D721Med (cell line): Measurements from ENCODE around the gene HRCT1.

ENCODE experiments used
- DNase-seq: peaks from one replicate; pipeline ENCODE4 v3.0.0; 2011; ENCODE audit warnings: low spot score; ENCODE audit not compliant: insufficient read length
- FAIRE-seq: peaks from 2 replicates; lab custom pipeline; 2011; peaks lifted over from hg19 to GRCh38; lab: Jason Lieb, UNC
- TF ChIP-seq, protein P1 (sequence below): IDR thresholded peaks from 2 replicates; pipeline ENCODE4 v1.5.1; 2012; ENCODE audit warnings: mild to moderate bottlenecking, control low read depth; ENCODE audit not compliant: insufficient read depth; ENCODE audit errors: missing control alignments

HRCT1 gene

DNA sequence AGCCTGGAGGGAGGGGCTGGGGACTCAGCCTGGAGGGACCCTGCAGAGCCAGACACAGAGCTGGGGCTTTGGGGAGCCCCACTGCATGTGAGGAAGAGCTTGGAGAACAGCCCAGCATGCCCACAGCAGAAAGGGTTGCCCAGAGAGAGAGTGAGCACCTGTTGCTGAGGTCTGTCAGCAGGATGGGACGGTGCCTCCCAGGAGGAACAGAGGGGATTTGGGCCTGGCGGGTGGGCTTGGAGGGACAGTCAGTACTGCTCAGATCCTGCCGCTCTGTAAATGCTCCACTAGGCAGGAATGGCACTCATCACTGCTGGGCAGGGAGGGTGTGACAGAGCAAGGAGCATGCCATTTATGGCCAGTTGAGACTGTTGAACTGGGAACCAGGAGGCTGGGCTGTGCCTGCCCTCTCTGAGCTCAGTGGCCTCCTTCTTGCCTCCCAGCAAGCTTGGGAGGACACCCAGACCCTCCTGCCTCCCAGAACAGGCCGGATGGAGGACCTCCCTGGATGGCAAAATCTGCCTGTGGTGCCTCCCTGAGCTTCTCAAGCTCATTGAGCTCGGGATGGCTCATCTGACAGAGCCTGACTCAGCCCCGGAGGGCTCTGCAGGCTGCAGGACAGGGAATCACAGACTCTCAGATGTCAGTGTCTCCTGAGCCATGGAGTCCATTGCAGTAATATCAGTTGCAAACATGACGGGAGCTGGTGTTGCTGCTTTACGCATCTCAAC, 786 bp upstream of the HRCT1 start:
- TF ChIP-seq, protein P1, sequence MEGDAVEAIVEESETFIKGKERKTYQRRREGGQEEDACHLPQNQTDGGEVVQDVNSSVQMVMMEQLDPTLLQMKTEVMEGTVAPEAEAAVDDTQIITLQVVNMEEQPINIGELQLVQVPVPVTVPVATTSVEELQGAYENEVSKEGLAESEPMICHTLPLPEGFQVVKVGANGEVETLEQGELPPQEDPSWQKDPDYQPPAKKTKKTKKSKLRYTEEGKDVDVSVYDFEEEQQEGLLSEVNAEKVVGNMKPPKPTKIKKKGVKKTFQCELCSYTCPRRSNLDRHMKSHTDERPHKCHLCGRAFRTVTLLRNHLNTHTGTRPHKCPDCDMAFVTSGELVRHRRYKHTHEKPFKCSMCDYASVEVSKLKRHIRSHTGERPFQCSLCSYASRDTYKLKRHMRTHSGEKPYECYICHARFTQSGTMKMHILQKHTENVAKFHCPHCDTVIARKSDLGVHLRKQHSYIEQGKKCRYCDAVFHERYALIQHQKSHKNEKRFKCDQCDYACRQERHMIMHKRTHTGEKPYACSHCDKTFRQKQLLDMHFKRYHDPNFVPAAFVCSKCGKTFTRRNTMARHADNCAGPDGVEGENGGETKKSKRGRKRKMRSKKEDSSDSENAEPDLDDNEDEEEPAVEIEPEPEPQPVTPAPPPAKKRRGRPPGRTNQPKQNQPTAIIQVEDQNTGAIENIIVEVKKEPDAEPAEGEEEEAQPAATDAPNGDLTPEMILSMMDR: no peak
- no peak for FAIRE-seq
- no peak for DNase-seq

DNA sequence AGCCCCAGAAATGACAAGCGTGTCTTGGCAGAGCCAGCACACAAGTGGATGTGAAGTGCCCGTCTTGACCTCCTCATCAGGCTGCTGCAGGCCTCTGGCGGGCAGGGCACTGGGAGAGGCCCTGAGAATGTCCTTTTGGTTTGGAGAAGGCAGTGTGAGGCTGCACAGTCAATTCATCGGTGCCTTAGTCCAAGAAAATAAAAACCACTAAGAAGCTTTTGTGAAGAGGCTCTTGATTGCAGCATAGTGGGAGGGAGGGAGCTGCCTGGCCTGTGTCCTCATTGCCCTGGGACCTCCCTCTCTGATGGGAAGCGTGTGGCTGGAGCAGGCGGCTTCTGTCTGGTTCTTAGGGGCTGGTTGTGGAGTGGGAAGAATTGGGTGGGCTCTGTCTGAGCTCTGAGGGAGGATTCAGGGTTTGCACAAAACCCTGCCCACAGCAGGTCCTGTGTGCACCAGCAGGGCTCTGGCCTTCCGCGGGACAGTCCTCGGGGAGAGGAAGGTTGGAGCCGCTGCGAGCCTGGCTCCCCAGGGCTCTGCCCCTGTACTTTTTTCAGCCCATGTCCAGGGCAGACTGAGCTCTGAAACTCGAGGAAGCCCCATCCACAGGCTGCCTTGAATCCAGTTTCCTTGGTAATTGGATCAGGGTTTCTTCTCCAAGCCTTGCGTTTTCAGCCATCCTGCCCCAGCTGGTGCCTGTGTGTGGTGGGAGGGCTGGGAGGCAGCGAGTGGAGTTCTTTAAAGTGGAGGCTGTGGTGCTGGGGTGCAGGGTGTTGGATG, 1.1 kb downstream of the HRCT1 start:
- TF ChIP-seq, protein P1: no peak
- no peak for DNase-seq
- no peak for FAIRE-seq

DNA sequence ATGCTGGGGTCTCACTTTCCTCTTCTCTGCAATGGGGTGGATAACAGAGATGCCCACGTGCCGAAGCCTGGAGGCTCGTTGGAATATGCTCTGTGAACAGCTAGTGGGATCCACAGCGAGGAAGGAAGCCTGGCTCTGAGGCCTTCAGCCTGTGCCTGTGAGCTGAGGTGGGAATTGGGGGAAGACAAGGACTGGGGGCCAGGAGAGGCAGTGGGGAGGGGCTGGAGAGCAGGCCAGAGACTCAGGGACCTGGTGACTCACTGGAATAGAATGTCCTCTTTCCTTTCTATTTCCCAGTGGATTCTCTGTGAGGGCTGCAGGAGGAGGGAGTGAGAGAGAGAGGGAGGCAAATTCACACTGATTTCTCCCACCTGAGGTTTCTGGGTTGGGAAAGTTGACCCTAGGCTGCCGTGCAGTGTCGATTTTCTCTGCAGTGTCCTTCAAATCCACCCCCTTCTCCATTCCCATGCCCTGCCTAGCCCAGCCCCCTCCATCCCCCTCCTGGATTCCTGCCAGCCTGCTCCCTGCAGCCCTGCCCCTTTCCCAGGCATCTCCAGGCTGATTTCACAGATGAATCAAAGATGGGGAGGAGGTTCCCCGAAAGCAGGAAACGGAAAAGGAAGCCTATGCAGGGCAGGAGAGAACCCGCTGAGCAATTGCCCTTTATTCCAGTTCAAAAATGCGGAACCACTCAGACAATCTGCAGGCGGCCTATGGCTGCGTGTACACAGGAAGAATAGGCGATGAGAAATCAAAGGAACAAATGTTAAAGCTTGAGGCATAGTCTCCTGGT, 1.9 kb downstream of the HRCT1 start:
- TF ChIP-seq, protein P1: no peak
- no peak for DNase-seq
- FAIRE-seq: no peak

DNA sequence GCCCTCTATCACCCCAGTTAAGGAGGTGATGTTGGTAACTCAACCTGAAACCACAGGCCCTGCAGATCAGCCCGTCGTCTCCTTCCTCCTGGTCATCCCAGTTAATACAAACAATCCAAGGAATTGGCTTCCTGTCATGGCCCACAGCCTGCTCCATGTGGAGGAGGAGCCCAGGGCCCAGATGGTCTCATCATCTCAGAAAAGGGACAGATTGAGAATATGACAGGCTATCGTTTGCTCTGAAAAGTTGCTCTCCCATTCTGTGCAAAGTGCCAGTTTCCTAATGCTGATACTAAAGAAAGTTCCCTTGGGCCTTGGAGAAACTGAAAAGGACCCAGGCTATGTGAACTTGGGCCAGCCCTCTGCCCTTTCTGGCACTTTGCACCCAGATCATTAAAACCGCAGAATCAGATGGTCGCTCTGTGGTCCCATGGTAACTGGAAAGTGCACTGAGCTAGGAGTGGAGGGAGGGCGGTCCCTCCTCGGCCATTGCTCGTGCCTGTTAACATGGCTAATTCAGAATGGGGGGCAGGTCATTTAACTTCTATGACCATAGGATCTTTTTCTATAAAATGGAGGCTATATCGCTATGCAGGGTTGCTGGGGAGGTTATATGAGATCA, 2.6 kb downstream of the HRCT1 start:
- TF ChIP-seq, protein P1: no peak
- FAIRE-seq (no peak), DNase-seq (no peak)

DNA sequence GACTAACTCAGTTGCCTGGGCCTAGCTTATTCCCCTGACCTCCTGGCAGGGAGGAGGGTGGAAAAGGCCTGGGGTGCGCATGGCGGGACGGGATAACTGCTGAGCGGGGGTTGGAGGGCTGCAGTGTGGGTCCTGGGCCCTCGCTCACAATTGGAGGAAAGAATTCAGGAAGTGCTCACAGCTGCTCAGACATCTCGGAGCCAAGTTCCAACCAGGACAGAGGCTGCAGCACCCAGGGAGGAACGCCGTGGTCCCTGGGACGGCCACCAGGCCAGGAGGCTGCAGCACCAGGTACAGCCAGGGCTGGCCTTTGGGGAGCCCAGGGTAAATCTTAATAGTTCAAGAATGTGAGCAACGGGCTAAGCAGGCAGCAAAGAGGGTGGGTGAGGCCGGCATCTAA, 3.3 kb downstream of the HRCT1 start, which contains the start of gene SPAAR:
SPAAR (plus strand) TSS at position 217 of the 400 bp plus-strand sequence. CDS start 974 bp downstream, outside the sequence.
- TF ChIP-seq, protein P1: no peak
- DNase-seq: no peak
- FAIRE-seq: no peak

DNA sequence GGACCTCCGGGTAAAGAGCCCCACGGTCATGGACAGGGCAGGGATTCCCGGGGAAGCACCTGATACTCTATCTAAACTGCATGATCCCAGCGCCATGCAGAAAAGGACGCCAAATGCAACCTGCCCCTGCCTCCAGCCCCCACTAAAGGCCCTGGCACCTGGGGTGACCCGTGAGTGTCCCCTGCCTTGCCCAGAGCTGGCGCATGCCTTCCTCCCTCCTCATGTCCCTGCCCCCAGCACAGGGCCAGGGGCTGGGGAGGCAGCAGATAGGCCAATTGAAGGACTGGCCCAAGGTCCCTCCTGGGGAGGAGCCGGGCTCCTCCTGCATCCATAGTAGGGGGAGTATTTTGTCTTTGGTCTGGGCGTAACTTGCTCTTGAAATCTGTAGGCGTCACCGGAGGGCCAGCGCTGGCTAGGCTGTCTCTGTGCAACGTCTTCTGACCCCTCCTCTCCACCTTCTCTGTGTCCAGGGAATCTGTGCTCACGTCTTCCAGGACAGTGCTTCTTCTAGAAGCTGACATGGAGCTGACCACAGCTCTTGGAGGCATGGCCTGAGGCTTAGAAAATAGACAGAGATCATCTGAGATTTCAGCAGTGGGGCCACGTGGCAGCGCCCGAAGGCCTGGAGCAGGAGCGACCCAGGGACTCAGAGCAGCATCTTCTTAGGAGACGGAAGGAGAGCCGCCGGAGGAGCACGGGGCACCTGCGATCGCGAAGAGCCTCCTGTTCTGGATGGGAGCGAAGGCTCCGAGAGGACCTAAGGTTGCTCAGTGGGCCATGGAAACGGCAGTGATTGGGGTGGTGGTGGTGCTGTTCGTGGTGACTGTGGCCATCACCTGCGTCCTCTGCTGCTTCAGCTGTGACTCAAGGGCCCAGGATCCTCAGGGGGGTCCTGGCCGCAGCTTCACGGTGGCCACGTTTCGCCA, 3.9 kb downstream of the HRCT1 start:
- TF ChIP-seq, protein P1: no peak
- FAIRE-seq (no peak), DNase-seq (no peak)
